Measurements from ENCODE around the gene CSRNP2. TPM values are rescaled to one million over a fixed set of nuclear protein-coding genes. Genes with fewer than 3 reads are reported as not detected.
A peak's percentile ranks its signal among the peaks of the same experiment; 100 is the strongest.

The CSRNP2 gene
- total RNA-seq, 2 experiments from 2014 or later: 19.2 to 20.2 TPM

DNA sequence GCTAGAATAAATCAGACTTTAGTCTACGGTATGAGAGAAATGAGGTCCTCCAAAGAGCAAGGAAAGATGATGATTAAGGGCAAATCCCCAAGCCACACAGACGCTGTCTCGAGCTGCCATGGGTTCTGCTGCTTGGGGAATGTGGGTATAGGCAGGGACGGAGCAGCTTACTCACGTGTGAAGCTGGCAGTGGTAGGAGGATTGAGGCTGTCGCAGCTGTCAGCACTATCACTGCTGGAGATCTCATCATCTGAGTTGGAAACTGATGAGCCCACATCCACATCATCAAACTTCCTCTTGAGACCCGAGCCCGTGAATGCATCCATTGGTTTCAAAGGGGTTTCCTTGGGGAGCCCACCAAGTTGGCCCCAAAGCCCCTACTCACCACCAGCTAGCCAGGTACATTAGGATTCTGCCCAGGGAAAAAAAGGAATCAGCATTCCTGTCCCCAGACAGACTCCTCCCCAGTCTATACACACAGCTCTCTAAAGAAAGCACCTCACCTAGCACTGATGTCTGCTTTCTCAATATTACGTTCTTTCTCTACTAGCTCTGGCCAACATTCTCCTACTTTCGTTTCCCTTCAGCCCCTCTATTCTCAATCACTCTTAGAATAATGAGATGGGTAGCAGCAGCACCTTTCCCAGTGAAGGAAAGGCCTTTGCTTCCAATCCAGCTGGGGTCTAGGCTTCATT is 7.0 kb downstream of the CSRNP2 start:
- H3K27ac Mint-ChIP-seq: peak overlapping the region; percentile 59
- DNase-seq: peak; percentile 44
- no peak overlapping the region for H3K4me3 Mint-ChIP-seq
- H3K36me3 Mint-ChIP-seq: peaks cover 18% of the 10 kb centered on the region
- H3K9me3 Mint-ChIP-seq: no peaks in the 10 kb centered on the region
- POLR2A ChIA-PET: interaction anchor here (1.4 kb wide), 1 partner anchor 50 kb away, joined by 3 read pairs; the partner anchor contains the start of gene SLC11A2
- H3K4me1 Mint-ChIP-seq (ENCODE audit: low read depth): peaks cover 32% of the 10 kb centered on the region
- H3K27me3 Mint-ChIP-seq: no peaks in the 10 kb centered on the region
- intact Hi-C loops (cut with micrococcal nuclease): no loop called here
- CTCF ChIA-PET: interaction anchor here (0.7 to 1.5 kb wide), 4 partner anchors 22 to 265 kb away, joined by 3 to 5 read pairs (median 4); no protein-coding TSS in a partner anchor

DNA sequence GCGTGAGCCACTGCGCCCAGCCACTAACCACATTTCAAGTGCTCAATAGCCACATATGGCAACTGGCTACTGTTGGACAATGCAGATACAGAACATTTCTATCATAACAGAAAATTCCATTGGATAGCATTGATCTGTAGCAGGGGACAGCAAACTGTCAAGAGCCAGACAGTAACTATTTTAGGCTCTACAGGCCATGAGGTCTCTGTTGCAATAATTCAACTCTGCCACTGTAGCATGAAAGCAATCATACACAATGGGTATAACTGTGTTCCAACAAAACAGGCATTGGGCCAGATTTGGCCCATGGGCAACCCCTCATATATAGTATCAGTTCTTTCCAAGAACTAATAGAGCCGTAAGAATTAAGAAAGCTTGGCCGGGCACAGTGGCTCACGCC is 8.0 kb downstream of the CSRNP2 start:
- Mint-ChIP-seq H3K4me3 (no peak overlapping the region), H3K4me1 (ENCODE audit: low read depth) (peaks cover 25% of the 10 kb centered on the region)
- CTCF ChIA-PET: interaction anchor here (0.7 kb wide), 1 partner anchor 177 kb away, joined by 4 read pairs; no protein-coding TSS in a partner anchor

DNA sequence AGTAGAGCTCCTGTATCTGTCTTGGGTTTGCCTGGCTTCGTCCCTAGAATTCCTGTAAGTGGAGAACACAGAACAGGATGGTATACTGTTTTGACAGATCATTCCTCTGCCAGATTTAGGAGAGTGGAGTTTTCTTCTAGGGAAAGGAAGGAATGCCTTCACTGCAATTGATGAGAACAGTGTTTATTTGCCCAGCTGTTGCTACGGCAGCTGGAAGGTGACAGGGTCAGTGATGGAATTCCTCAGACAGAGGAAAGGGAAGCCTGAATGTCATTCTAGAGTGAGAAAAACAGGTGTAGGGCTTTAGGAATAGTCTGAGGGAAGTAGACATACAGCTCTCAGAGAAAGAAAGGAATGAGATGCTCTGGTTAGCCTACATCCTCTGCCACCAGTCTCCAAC is 11.7 kb downstream of the CSRNP2 start:
- intact Hi-C loops (cut with micrococcal nuclease): no loop called here
- DNase-seq: no peak
- POLR2A ChIA-PET: no interaction called here

More for the DNA sequence above, 8.0 kb downstream of the CSRNP2 start:
- Mint-ChIP-seq H3K27me3 (no peaks in the 10 kb centered on the region), H3K36me3 (peaks cover 15% of the 10 kb centered on the region), H3K27ac (no peak overlapping the region), H3K9me3 (no peaks in the 10 kb centered on the region)
- POLR2A ChIA-PET: interaction anchor here (0.9 kb wide), 2 partner anchors 8 to 14 kb away, joined by 3 read pairs; partner anchors contain the start of gene CSRNP2
- DNase-seq: no peak
- intact Hi-C loops (cut with micrococcal nuclease): no loop called here

DNA sequence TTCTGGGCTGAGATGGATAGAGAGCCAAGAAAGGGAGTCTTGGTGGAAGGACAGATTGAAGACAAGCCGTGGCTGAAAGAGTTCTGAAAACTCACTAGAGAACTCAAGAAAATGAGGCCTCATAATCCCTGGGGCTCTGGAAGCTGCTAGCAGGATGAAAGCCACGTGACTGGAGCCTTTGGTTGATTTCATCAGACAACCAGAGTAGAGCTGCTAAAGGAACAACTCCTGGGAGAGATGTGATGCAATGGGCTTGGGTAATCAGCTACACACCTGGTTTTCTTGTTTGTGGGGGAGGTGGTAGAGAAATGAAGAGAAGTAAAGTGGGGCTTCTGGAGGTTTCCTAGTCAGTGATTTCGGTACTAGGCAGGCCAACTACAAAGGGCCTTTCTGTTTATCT is 13.4 kb downstream of the CSRNP2 start:
- peak overlapping the region; percentile 3 for H3K27ac Mint-ChIP-seq
- H3K36me3 Mint-ChIP-seq: peaks cover 17% of the 10 kb centered on the region
- CTCF ChIA-PET: no interaction called here

More for the DNA sequence above, 11.7 kb downstream of the CSRNP2 start:
- Mint-ChIP-seq H3K36me3 (peaks cover 11% of the 10 kb centered on the region), H3K4me3 (no peak overlapping the region), H3K27ac (no peak overlapping the region), H3K27me3 (no peaks in the 10 kb centered on the region), H3K9me3 (no peaks in the 10 kb centered on the region), H3K4me1 (ENCODE audit: low read depth) (peaks cover 10% of the 10 kb centered on the region)
- CTCF ChIA-PET: no interaction called here

DNA sequence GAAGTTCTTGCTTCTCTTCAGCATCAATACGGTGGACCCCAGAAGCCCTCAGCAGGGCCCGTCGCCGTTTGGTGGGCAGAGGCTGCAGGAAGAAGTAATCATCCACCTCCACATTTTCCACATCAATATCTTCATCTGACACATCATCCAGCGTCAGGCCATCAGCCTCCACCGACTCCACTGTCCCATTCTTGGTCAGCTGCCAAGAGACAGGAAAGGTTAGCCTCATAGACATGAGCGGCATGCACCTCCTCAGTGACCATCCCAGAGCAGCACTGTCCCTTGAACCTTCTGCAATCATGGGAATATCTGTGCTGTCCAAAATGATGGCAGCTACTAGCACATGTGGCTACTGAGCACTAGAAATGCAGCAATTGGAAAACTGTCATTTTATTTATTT is 15.6 kb downstream of the CSRNP2 start:
- Mint-ChIP-seq H3K4me3 (no peak overlapping the region), H3K27ac (no peak overlapping the region), H3K27me3 (no peaks in the 10 kb centered on the region), H3K9me3 (no peaks in the 10 kb centered on the region), H3K36me3 (peaks cover 13% of the 10 kb centered on the region), H3K4me1 (ENCODE audit: low read depth) (no peaks in the 10 kb centered on the region)
- DNase-seq: no peak
- POLR2A ChIA-PET: no interaction called here
- CTCF ChIA-PET: no interaction called here
- intact Hi-C loops (cut with micrococcal nuclease): no loop called here

More for the DNA sequence above, 13.4 kb downstream of the CSRNP2 start:
- intact Hi-C loops (cut with micrococcal nuclease): no loop called here
- DNase-seq: no peak
- no peaks in the 10 kb centered on the region for H3K4me1 Mint-ChIP-seq (ENCODE audit: low read depth)
- no peaks in the 10 kb centered on the region for H3K27me3 Mint-ChIP-seq
- POLR2A ChIA-PET: no interaction called here
- no peaks in the 10 kb centered on the region for H3K9me3 Mint-ChIP-seq
- no peak overlapping the region for H3K4me3 Mint-ChIP-seq

DNA sequence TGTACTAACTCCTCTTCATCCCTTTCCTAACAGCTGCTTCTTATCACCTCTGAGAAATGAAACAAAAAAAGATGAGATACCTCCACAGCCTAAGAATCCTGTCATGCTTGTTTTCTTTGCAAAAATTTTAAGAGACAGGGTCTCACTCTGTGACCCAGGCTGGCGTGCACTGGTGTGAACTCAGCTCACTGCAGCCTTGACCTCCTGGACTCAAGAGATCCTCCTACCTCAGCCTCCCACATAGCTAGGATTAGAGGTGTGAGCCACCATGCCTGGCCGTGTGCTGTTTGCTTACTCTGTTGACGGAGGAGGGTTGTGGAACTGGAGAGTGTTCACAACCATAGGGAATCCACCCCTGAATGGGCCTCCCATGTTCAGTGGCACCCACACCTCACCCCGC is 16.2 kb downstream of the CSRNP2 start:
- H3K36me3 Mint-ChIP-seq: peaks cover 16% of the 10 kb centered on the region
- ChIA-PET CTCF (interaction anchor here (1.8 kb wide), 1 partner anchor 302 kb away, joined by 8 read pairs; no protein-coding TSS in a partner anchor), POLR2A (no interaction called here)
- H3K27me3 Mint-ChIP-seq: no peaks in the 10 kb centered on the region
- no peaks in the 10 kb centered on the region for H3K4me1 Mint-ChIP-seq (ENCODE audit: low read depth)
- H3K9me3 Mint-ChIP-seq: no peaks in the 10 kb centered on the region
- DNase-seq: no peak
- H3K27ac Mint-ChIP-seq: peak overlapping the region; percentile 5
- intact Hi-C loops (cut with micrococcal nuclease): no loop called here
- H3K4me3 Mint-ChIP-seq: no peak overlapping the region

DNA sequence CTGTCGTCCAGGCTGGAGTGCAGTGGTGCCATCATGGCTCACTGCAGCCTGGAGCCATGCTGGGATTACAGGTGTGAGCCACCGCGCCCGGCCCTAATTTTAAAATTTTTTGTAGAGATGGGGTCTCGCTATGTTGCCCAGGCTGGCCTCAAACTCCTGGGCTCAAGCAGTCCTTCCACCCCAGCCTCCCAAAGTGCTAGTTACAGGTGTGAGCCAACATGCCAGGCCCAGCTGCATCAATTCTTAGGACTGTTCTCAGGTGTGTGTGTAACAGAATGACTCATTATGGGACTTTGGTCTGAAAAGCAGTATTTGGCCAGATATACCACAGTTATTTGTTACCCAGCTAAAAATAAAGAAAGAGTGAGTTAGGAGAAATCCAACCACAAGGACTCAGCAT is 17.9 kb downstream of the CSRNP2 start:
- peaks cover 13% of the 10 kb centered on the region for H3K36me3 Mint-ChIP-seq
- H3K9me3 Mint-ChIP-seq: no peaks in the 10 kb centered on the region
- H3K4me3 Mint-ChIP-seq: no peak overlapping the region
- no peaks in the 10 kb centered on the region for H3K27me3 Mint-ChIP-seq
- ChIA-PET POLR2A (no interaction called here), CTCF (interaction anchor here (1.8 kb wide), 1 partner anchor 300 kb away, joined by 8 read pairs; no protein-coding TSS in a partner anchor)
- H3K27ac Mint-ChIP-seq: no peak overlapping the region
- no peak for DNase-seq
- intact Hi-C loops (cut with micrococcal nuclease): no loop called here
- H3K4me1 Mint-ChIP-seq (ENCODE audit: low read depth): no peaks in the 10 kb centered on the region

DNA sequence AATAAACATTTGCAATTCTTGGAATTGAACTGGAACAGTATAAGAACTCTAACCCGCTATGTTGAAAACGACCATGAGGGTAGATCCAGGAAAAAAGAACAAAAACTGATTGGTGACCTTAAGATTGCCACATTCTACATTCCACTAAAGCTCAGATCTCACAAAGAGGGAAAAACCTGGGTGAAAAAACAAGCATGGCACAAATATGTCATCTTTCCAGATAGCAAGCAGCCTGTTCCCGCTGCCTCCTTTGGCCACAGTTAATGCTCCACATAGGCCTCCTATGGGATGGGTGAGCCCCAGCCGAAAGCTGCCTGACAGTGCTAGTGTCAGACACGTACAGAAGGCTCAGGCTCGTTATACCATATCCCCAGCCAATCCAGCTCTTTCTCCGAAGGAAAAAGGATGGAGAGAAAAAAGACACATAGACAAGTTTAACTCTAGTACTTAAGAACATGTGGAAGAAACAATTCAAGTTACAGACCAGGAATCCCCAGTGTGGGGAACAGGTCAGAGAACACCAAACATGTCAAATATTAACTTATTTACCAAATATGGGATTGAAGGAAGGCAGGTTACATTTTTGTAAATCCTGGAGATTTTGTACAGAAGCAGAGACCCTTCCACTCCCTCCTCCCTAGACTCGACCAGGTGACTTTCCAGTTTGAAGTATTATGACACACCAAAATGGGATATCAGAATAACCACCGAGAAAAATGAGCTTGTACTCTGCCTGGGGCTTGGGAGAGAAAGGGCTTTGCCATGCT is 20.6 kb downstream of the CSRNP2 start:
- Mint-ChIP-seq H3K4me1 (ENCODE audit: low read depth) (no peaks in the 10 kb centered on the region), H3K36me3 (peaks cover 28% of the 10 kb centered on the region), H3K4me3 (no peak overlapping the region), H3K9me3 (no peaks in the 10 kb centered on the region), H3K27me3 (no peaks in the 10 kb centered on the region), H3K27ac (peak overlapping the region; percentile 43)
- intact Hi-C loops (cut with micrococcal nuclease): no loop called here
- ChIA-PET POLR2A (interaction anchor here (0.6 to 1.0 kb wide), 3 partner anchors 12 to 22 kb away, joined by 3 to 4 read pairs (median 3); partner anchors contain the start of gene LETMD1), CTCF (no interaction called here)
- no peak for DNase-seq

DNA sequence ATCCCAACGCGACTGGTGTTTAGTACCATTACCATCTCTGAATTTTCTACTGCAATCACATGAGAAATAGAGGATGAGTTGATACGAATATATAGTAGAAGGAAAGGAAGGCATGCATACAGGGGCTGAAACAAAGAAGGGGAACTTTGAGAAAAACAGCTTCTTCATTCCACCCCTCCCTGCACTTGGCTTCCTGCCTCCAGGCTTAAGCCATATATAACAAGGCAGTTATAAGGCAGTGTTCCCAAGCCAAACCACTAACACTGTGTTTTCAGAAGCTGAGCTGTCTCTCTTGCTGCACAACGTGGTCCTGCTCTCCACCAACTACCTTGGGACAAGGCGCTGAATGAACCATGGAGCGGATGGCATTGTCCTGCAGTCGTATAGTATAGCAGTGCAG is 24.3 kb downstream of the CSRNP2 start:
- no peaks in the 10 kb centered on the region for H3K9me3 Mint-ChIP-seq
- ChIA-PET CTCF (interaction anchor here (0.9 kb wide), 1 partner anchor 194 kb away, joined by 3 read pairs; no protein-coding TSS in a partner anchor), POLR2A (no interaction called here)
- H3K27ac Mint-ChIP-seq: no peak overlapping the region
- no peaks in the 10 kb centered on the region for H3K4me1 Mint-ChIP-seq (ENCODE audit: low read depth)
- H3K36me3 Mint-ChIP-seq: peaks cover 39% of the 10 kb centered on the region
- H3K27me3 Mint-ChIP-seq: no peaks in the 10 kb centered on the region
- intact Hi-C loops (cut with micrococcal nuclease): no loop called here
- no peak for DNase-seq
- H3K4me3 Mint-ChIP-seq: no peak overlapping the region

DNA sequence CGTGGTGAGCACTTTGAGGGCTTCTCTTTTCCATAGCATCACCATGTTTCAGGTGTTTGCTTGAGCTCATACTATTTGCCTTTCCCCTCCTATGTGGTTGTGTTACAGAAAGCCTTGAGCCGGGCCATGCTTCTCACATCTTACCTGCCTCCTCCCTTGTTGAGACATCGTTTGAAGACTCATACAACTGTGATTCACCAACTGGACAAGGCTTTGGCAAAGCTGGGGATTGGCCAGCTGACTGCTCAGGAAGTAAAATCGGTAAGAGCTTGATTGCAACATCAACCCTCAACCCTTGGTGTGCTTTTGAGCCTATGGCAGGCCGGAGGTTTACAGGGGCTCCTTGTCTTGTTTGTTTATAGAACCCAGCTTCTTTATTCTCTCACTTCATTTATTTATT is 27.2 kb downstream of the CSRNP2 start:
- no peaks in the 10 kb centered on the region for H3K9me3 Mint-ChIP-seq

DNA sequence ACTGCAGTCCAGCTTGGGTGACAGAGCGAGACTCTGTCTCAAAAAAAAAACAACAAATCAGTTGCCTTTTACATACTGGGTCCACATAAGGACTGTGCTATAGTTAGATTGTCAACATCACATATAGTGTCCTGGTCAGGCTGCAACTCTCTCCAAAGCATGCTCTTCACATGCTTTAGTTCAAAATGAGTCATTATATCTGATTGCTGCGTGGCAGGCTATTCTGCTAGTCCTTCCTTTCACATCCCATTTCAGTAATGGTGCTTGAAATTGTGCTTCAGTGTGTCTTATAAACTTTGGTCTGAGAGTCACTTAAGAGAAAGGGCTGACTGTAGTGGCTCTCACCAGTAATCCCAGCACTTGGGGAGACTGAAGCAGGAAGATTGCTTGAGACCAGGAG is 28.3 kb downstream of the CSRNP2 start:
- ChIA-PET POLR2A (no interaction called here), CTCF (interaction anchor here (1.6 kb wide), 1 partner anchor 21 kb away, joined by 5 read pairs; no protein-coding TSS in a partner anchor)
- Mint-ChIP-seq H3K9me3 (no peaks in the 10 kb centered on the region), H3K27me3 (no peaks in the 10 kb centered on the region), H3K4me1 (ENCODE audit: low read depth) (peaks cover 10% of the 10 kb centered on the region), H3K36me3 (peaks cover 50% of the 10 kb centered on the region), H3K4me3 (no peak overlapping the region), H3K27ac (no peak overlapping the region)
- DNase-seq: no peak
- intact Hi-C loops (cut with micrococcal nuclease): no loop called here

More for the DNA sequence above, 27.2 kb downstream of the CSRNP2 start:
- Mint-ChIP-seq H3K4me1 (ENCODE audit: low read depth) (peaks cover 7% of the 10 kb centered on the region), H3K36me3 (peaks cover 53% of the 10 kb centered on the region), H3K4me3 (no peak overlapping the region), H3K27me3 (no peaks in the 10 kb centered on the region), H3K27ac (peak overlapping the region; percentile 23)
- CTCF ChIA-PET: interaction anchor here (0.7 kb wide), 1 partner anchor 25 kb away, joined by 3 read pairs; no protein-coding TSS in a partner anchor
- intact Hi-C loops (cut with micrococcal nuclease): no loop called here
- POLR2A ChIA-PET: no interaction called here
- no peak for DNase-seq

DNA sequence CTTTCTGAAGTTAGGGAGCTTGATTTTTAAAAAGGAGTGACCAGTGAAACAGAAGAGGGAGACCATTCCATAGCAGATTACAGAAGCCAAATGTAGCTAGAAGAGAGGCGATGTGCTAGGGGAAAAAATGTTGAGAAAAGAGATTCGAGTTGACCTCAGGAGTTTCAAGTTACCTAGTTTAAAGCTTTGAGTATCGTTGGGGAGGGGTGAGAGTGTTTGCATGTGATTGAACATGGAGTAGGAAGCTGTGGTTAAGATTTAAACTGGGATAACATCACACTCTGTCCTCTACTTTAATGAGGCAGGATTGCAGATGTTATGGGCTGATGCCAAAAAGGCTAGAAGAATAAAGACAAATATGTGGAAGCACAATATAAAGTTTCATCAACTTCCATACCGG is 31.6 kb downstream of the CSRNP2 start:
- Mint-ChIP-seq H3K27ac (peak overlapping the region; percentile 58), H3K4me3 (no peak overlapping the region), H3K36me3 (peaks cover 47% of the 10 kb centered on the region), H3K27me3 (no peaks in the 10 kb centered on the region), H3K4me1 (ENCODE audit: low read depth) (peaks cover 28% of the 10 kb centered on the region), H3K9me3 (no peaks in the 10 kb centered on the region)
- intact Hi-C loops (cut with micrococcal nuclease): no loop called here
- ChIA-PET POLR2A (interaction anchor here (0.9 to 2.0 kb wide), 3 partner anchors 9 to 31 kb away, joined by 3 to 6 read pairs (median 3); partner anchors contain the start of gene CSRNP2), CTCF (interaction anchor here (0.9 kb wide), 1 partner anchor 25 kb away, joined by 3 read pairs; no protein-coding TSS in a partner anchor)
- no peak for DNase-seq

All from activated CD4-positive, alpha-beta memory T cell treated with anti-CD3 and anti-CD28 coated beads for 36 hours (primary cell).